Right lobe of liver (tissue), 4 donors: ENCODE measurements around the gene C2orf76.

Source experiments
- POLR2A ChIP-seq: fragments of 450-650 bp; IDR thresholded peaks from one replicate; pipeline ENCODE4 v1.6.1; 2017; ENCODE audit warnings: antibody characterized with exemption, mild to moderate bottlenecking
- TF ChIP-seq, protein P1 (sequence below), 4 donors: fragments of 200-600 bp in 3 of 4; fragments of 450-650 bp in 1 of 4; IDR thresholded peaks; one replicate each; pipeline versions ENCODE4 v1.5.1 to v1.8.0; 2016 to 2022; ENCODE audit warnings: antibody characterized with exemption in 4 of 4, mild to moderate bottlenecking in 2 of 4
- donor health status: DM: no; HTN: no; CAD: no.
- donor health status: DM: no; HTN: no; CAD: no.
- donor health status: DM: no; HTN: yes; CAD: no.

DNA sequence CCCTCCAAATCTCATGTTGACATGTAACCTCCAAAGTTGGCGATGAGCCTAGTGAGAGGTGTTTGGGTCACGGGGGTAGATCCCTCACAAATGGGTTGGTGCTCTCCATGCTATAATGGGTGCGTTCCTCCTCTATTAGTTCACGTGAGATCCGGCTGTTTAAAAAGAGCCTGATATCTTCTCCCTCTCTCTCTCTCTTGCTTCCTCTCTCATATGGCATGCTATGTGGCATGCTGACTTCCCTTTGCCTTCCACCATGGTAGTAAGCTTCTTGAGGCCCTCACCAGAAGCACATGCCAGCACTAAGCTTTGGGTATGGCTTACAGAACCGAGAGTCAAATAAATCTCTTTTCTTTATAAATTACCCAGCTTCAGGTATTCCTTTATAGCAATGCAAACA lies 39.2 kb downstream of the C2orf76 start:
- TF ChIP-seq, protein P1, sequence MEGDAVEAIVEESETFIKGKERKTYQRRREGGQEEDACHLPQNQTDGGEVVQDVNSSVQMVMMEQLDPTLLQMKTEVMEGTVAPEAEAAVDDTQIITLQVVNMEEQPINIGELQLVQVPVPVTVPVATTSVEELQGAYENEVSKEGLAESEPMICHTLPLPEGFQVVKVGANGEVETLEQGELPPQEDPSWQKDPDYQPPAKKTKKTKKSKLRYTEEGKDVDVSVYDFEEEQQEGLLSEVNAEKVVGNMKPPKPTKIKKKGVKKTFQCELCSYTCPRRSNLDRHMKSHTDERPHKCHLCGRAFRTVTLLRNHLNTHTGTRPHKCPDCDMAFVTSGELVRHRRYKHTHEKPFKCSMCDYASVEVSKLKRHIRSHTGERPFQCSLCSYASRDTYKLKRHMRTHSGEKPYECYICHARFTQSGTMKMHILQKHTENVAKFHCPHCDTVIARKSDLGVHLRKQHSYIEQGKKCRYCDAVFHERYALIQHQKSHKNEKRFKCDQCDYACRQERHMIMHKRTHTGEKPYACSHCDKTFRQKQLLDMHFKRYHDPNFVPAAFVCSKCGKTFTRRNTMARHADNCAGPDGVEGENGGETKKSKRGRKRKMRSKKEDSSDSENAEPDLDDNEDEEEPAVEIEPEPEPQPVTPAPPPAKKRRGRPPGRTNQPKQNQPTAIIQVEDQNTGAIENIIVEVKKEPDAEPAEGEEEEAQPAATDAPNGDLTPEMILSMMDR (IDR thresholded peaks at IDR 0.05): no peak
- no peak for TF ChIP-seq POLR2A
